Mucosa of rectum (tissue), 2 donors: ENCODE results near the gene SNX5.

Experiments
- H3K27ac ChIP-seq, 2 donors: one replicate each; pipeline ENCODE4 v1.7.0; 2013; ENCODE audit warnings: inconsistent platforms in 2 of 2, low read depth in 2 of 2, low read length in 2 of 2
- H3K27me3 ChIP-seq, 2 donors: one replicate each; pipeline ENCODE4 v1.7.0; 2013; ENCODE audit warnings: low read length in 2 of 2; ENCODE audit not compliant: control insufficient read depth in 2 of 2, insufficient read depth in 2 of 2
- H3K36me3 ChIP-seq, 2 donors: one replicate each; pipeline ENCODE4 v1.7.0; 2013; ENCODE audit warnings: low read length in 2 of 2; ENCODE audit not compliant: control insufficient read depth in 2 of 2, insufficient read depth in 2 of 2
- H3K4me1 ChIP-seq, 2 donors: one replicate each; pipeline ENCODE4 v1.7.0; 2013; ENCODE audit warnings: low read length in 2 of 2, mild to moderate bottlenecking in 1 of 2; ENCODE audit not compliant: control insufficient read depth in 2 of 2, insufficient read depth in 2 of 2
- H3K4me3 ChIP-seq, 2 donors: one replicate each; pipeline ENCODE4 v1.7.0; 2013; ENCODE audit warnings: low read length in 2 of 2
- H3K9ac ChIP-seq, 2 donors: one replicate each; pipeline ENCODE4 v1.7.0; 2013; ENCODE audit warnings: low read length in 2 of 2, low read depth in 1 of 2, mild to moderate bottlenecking in 1 of 2
- H3K9me3 ChIP-seq, 2 donors: one replicate each; pipeline ENCODE4 v1.7.0; 2013; ENCODE audit warnings: low read length in 2 of 2; ENCODE audit not compliant: control insufficient read depth in 2 of 2
- donor health status: healthy.
- donor health status: Normal muscosa, but diverticular disease.

Gene SNX5

GRCh38 chr20:17892189-17892938 lies 76.2 kb downstream of the SNX5 start:
- Histone ChIP-seq H3K27ac (no peak overlapping the region), H3K9ac (no peak overlapping the region), H3K9me3 (no peaks in the 10 kb centered on the region), H3K4me1 (peaks cover 12 to 17% of the 10 kb centered on the region in 2 donors), H3K4me3 (no peak overlapping the region), H3K36me3 (no peaks in the 10 kb centered on the region), H3K27me3 (no peaks in the 10 kb centered on the region)
